ENCODE results near the gene KLK4.

The KLK4 gene

DNA sequence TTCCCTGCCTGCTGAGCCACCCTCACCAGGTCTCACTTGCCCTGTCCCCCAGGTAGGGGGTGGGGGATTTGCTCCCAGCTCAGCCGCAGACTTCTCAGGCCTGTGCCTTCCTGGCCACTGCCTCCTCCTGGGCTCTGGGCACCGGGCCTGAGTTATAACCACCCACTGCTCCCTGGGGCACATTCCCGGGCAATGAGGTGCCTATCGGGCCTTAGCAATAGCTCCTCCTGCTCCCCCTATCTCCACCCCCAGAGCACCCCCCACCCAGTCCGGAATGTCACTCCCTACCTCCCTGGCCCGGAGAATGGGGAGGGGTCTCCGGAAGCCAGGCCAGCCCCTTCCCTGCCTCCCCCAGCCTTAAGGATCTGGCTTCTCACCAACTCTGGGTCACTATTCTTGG, 41.7 kb upstream of the KLK4 start, which contains the start of gene KLK5:
Gene KLK5, minus strand, starts transcription at position 129 of the 400 bp plus-strand sequence. CDS start 381 bp downstream, outside the sequence.
- no peak within 1 kb of the TSS for H3K27ac ChIP-seq (ENCODE audit: low read length)
- no peak for TF ChIP-seq EZH2phosphoT487 (IDR thresholded peaks at IDR 0.05; ENCODE audit: low read length)
- TF ChIP-seq, protein P1, sequence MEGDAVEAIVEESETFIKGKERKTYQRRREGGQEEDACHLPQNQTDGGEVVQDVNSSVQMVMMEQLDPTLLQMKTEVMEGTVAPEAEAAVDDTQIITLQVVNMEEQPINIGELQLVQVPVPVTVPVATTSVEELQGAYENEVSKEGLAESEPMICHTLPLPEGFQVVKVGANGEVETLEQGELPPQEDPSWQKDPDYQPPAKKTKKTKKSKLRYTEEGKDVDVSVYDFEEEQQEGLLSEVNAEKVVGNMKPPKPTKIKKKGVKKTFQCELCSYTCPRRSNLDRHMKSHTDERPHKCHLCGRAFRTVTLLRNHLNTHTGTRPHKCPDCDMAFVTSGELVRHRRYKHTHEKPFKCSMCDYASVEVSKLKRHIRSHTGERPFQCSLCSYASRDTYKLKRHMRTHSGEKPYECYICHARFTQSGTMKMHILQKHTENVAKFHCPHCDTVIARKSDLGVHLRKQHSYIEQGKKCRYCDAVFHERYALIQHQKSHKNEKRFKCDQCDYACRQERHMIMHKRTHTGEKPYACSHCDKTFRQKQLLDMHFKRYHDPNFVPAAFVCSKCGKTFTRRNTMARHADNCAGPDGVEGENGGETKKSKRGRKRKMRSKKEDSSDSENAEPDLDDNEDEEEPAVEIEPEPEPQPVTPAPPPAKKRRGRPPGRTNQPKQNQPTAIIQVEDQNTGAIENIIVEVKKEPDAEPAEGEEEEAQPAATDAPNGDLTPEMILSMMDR (IDR thresholded peaks at IDR 0.05; ENCODE audit: low read length) = no peak
- TF ChIP-seq EZH2 (optimal IDR thresholded peaks at IDR 0.05; ENCODE audit: low read depth, low read length) = no peak
- no peaks in the 10 kb centered on the region for H3K9me2 ChIP-seq (replicated peaks; ENCODE audit: insufficient read depth, low read length)
- no peaks in the 10 kb centered on the region for H3K79me2 ChIP-seq (ENCODE audit: low read length)
- H3F3A ChIP-seq (ENCODE audit: insufficient read depth, low read length) = no peaks in the 10 kb centered on the region
- DNase-seq = no peak
- no peak within 1 kb of the TSS for H3K4me2 ChIP-seq (ENCODE audit: low read depth, low read length)
- H3K27me3 ChIP-seq (replicated peaks; ENCODE audit: insufficient read depth, low read length) = peaks cover 35% of the 10 kb centered on the region
- H3K36me3 ChIP-seq (replicated peaks; ENCODE audit: insufficient read depth, low read length) = no peaks in the 10 kb centered on the region
- H3K4me1 ChIP-seq (ENCODE audit: low read length) = no peaks in the 10 kb centered on the region
- no peak within 1 kb of the TSS for H3K9ac ChIP-seq (ENCODE audit: low read length)
- no peaks in the 10 kb centered on the region for H3K9me3 ChIP-seq (replicated peaks; ENCODE audit: insufficient read depth, low read length)
- H3K4me3 ChIP-seq (ENCODE audit: low read length) = no peak within 1 kb of the TSS
- no peaks in the 10 kb centered on the region for H4K20me1 ChIP-seq (ENCODE audit: insufficient read depth, low read length)
- no peak within 1 kb of the TSS for H2AFZ ChIP-seq (ENCODE audit: low read length)

DNA sequence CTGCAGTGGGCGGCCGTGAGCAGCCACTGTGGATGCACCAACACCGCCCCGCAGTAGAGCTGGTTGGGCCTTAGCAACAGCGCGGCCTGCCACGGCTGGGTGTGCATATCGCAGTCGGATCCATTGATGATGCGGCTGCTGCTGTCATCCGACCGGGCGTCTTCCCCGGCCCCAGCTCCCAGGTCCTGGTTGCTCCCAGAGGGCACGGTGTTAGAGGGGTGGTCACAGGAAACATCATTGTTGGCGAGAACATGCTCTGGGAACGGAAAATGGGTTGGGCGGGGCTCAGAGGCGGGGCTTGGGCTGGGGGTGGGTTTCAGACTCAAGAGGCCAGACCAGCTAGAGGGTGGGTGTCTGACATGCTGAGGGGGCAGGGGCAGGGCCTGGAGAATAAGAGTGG, 38.7 kb upstream of the KLK4 start:
- Histone ChIP-seq H3K27me3 (replicated peaks; ENCODE audit: insufficient read depth, low read length) (peaks cover 33% of the 10 kb centered on the region), H2AFZ (ENCODE audit: low read length) (no peak overlapping the region), H4K20me1 (ENCODE audit: insufficient read depth, low read length) (no peaks in the 10 kb centered on the region), H3K4me1 (ENCODE audit: low read length) (no peaks in the 10 kb centered on the region), H3K9me3 (replicated peaks; ENCODE audit: insufficient read depth, low read length) (no peaks in the 10 kb centered on the region), H3K4me2 (ENCODE audit: low read depth, low read length) (no peak overlapping the region), H3K36me3 (replicated peaks; ENCODE audit: insufficient read depth, low read length) (no peaks in the 10 kb centered on the region), H3K27ac (ENCODE audit: low read length) (no peak overlapping the region), H3K4me3 (ENCODE audit: low read length) (no peak overlapping the region), H3F3A (ENCODE audit: insufficient read depth, low read length) (no peaks in the 10 kb centered on the region), H3K9ac (ENCODE audit: low read length) (no peak overlapping the region), H3K9me2 (replicated peaks; ENCODE audit: insufficient read depth, low read length) (no peaks in the 10 kb centered on the region), H3K79me2 (ENCODE audit: low read length) (no peaks in the 10 kb centered on the region)
- no peak for DNase-seq
- no peak for TF ChIP-seq EZH2phosphoT487 (IDR thresholded peaks at IDR 0.05; ENCODE audit: low read length)

DNA sequence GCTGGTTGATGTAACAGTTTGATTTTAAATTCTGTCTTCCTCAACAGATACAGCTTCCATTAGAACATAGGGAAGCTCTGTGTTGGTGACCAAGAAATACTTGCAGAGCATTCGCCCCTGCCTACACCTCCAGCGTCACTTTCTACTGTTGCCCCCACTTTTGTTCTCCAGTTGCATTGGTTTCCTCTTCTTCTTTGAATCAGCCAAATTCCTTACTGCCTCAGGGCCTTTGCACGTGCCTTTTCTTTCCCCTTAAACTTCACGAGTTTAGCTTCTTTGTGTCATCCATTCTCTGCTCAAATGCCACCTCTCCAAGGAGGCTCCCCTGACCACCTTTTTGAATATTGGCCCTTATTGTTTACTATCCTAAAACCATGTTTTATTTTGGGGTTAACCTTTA, 35.9 kb upstream of the KLK4 start:
- Histone ChIP-seq H3K9ac (ENCODE audit: low read length) (no peak overlapping the region), H3K27ac (ENCODE audit: low read length) (no peak overlapping the region), H3K79me2 (ENCODE audit: low read length) (no peaks in the 10 kb centered on the region), H3K9me3 (replicated peaks; ENCODE audit: insufficient read depth, low read length) (no peaks in the 10 kb centered on the region), H3K9me2 (replicated peaks; ENCODE audit: insufficient read depth, low read length) (no peaks in the 10 kb centered on the region), H3K4me3 (ENCODE audit: low read length) (no peak overlapping the region), H3K4me1 (ENCODE audit: low read length) (no peaks in the 10 kb centered on the region), H2AFZ (ENCODE audit: low read length) (no peak overlapping the region), H3K36me3 (replicated peaks; ENCODE audit: insufficient read depth, low read length) (no peaks in the 10 kb centered on the region), H3K27me3 (replicated peaks; ENCODE audit: insufficient read depth, low read length) (peaks cover 34% of the 10 kb centered on the region), H3F3A (ENCODE audit: insufficient read depth, low read length) (no peaks in the 10 kb centered on the region), H4K20me1 (ENCODE audit: insufficient read depth, low read length) (no peaks in the 10 kb centered on the region), H3K4me2 (ENCODE audit: low read depth, low read length) (no peak overlapping the region)
- DNase-seq = no peak
- TF ChIP-seq EZH2 (optimal IDR thresholded peaks at IDR 0.05; ENCODE audit: low read depth, low read length) = no peak
- no peak for TF ChIP-seq EZH2phosphoT487 (IDR thresholded peaks at IDR 0.05; ENCODE audit: low read length)
- TF ChIP-seq, protein P1 (IDR thresholded peaks at IDR 0.05; ENCODE audit: low read length) = no peak

DNA sequence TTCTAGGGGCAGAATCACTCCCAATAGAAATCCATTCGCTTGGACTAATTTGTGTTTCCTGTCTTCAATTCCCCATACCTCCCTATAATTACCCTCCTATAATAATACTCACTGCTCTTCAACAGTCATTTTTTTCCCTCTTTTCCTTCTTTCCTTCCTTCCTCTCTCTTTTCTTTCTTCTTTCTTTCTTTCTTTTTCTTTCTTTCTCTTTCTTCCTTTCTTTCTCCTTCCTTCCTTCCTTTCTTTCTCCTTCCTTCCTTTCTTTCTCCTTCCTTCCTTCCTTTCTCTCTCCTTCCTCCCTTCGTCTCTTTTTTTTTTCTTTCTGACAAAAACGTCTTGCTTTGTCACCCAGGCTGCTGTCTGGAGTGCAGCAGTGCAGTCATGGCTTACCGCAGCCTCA, 33.6 kb upstream of the KLK4 start:
- Histone ChIP-seq H3K27me3 (replicated peaks; ENCODE audit: insufficient read depth, low read length) (peaks cover 34% of the 10 kb centered on the region), H3K27ac (ENCODE audit: low read length) (no peak overlapping the region), H2AFZ (ENCODE audit: low read length) (no peak overlapping the region), H3K4me3 (ENCODE audit: low read length) (no peak overlapping the region), H4K20me1 (ENCODE audit: insufficient read depth, low read length) (no peaks in the 10 kb centered on the region), H3K4me1 (ENCODE audit: low read length) (no peaks in the 10 kb centered on the region), H3F3A (ENCODE audit: insufficient read depth, low read length) (no peaks in the 10 kb centered on the region), H3K79me2 (ENCODE audit: low read length) (no peaks in the 10 kb centered on the region), H3K9me2 (replicated peaks; ENCODE audit: insufficient read depth, low read length) (no peaks in the 10 kb centered on the region), H3K9ac (ENCODE audit: low read length) (no peak overlapping the region), H3K9me3 (replicated peaks; ENCODE audit: insufficient read depth, low read length) (no peaks in the 10 kb centered on the region), H3K36me3 (replicated peaks; ENCODE audit: insufficient read depth, low read length) (no peaks in the 10 kb centered on the region), H3K4me2 (ENCODE audit: low read depth, low read length) (no peak overlapping the region)
- TF ChIP-seq EZH2 (optimal IDR thresholded peaks at IDR 0.05; ENCODE audit: low read depth, low read length) (no peak), EZH2phosphoT487 (IDR thresholded peaks at IDR 0.05; ENCODE audit: low read length) (no peak)
- TF ChIP-seq, protein P1 (IDR thresholded peaks at IDR 0.05; ENCODE audit: low read length) = no peak
- DNase-seq = no peak

All from MM.1S (cell line).